OCI-LY7 (cell line): Measurements from ENCODE around the gene KDM4B. TPM values are rescaled to one million over a fixed set of nuclear protein-coding genes. Genes with fewer than 3 reads are reported as not detected.
A peak's percentile ranks its signal among the peaks of the same experiment; 100 is the strongest.

ENCODE experiments used
- BruUV-seq: library from RNA; stranded (reverse); fragments of 400-500 nt; replicated peaks from 2 replicates; lab custom pipeline; 2021; lab: Mats Ljungman, UMichigan
- CTCF ChIA-PET: fragments of 300-600 bp; sonication (Branson Sonifier 250); formaldehyde crosslinking; loops from one replicate; lab custom pipeline; 2022; ENCODE audit warnings: antibody characterized with exemption; ENCODE audit not compliant: unreplicated experiment; lab: Charles Lee
- POLR2A ChIA-PET: fragments of 300-600 bp; sonication (Branson Sonifier 250); formaldehyde crosslinking; loops from one replicate; lab custom pipeline; 2022; ENCODE audit warnings: antibody characterized with exemption; lab: Charles Lee
- DNase-seq: peaks from one replicate; pipeline ENCODE4 v3.0.0-alpha.2; 2015; ENCODE audit warnings: low spot score
- H2AFZ ChIP-seq: fragments of 200-600 bp; sonication (generic), shearing (Covaris generic); 2 replicates; pipeline ENCODE4 v1.6.1; 2014; ENCODE audit warnings: mild to moderate bottlenecking, antibody characterized with exemption, low read length, moderate library complexity
- H3K27ac ChIP-seq: fragments of 200-600 bp; sonication (generic); 2 replicates; pipeline ENCODE4 v1.5.1; 2014; ENCODE audit warnings: mixed run types, low read depth, mild to moderate bottlenecking, moderate library complexity, low read length, inconsistent platforms; ENCODE audit not compliant: poor library complexity, severe bottlenecking
- H3K36me3 ChIP-seq: fragments of 200-600 bp; sonication (generic); 2 replicates; pipeline ENCODE4 v1.6.1; 2014; ENCODE audit warnings: mild to moderate bottlenecking, antibody characterized with exemption, low read length, moderate library complexity, mixed read lengths; ENCODE audit not compliant: insufficient read depth
- H3K4me1 ChIP-seq: fragments of 200-600 bp; sonication (generic); 2 replicates; pipeline ENCODE4 v1.5.1; 2014; ENCODE audit warnings: mild to moderate bottlenecking, low read length; ENCODE audit not compliant: insufficient read depth, poor library complexity, severe bottlenecking
- H3K4me2 ChIP-seq: fragments of 200-600 bp; sonication (generic); 2 replicates; pipeline ENCODE4 v1.6.1; 2014; ENCODE audit warnings: mild to moderate bottlenecking, low read length
- H3K4me3 ChIP-seq: fragments of 200-600 bp; sonication (generic); 2 replicates; pipeline ENCODE4 v1.5.1; 2014; ENCODE audit warnings: mild to moderate bottlenecking, low read depth, low read length; ENCODE audit not compliant: poor library complexity, severe bottlenecking
- H3K79me2 ChIP-seq: fragments of 200-600 bp; sonication (generic); 2 replicates; pipeline ENCODE4 v1.6.1; 2016; ENCODE audit warnings: low read depth, mild to moderate bottlenecking, low read length, moderate library complexity, mixed read lengths; ENCODE audit not compliant: insufficient read depth
- H3K9me2 ChIP-seq: fragments of 200-600 bp; sonication (generic); 2 replicates; pipeline ENCODE4 v1.6.1; 2016; ENCODE audit warnings: mild to moderate bottlenecking, low read length, mixed read lengths; ENCODE audit not compliant: insufficient read depth
- H3K9me3 ChIP-seq: fragments of 200-600 bp; sonication (generic); 2 replicates; pipeline ENCODE4 v1.6.1; 2014; ENCODE audit warnings: mild to moderate bottlenecking, mixed run types, low read length, mixed read lengths
- H4K20me1 ChIP-seq: fragments of 200-600 bp; sonication (generic); 2 replicates; pipeline ENCODE4 v1.6.1; 2014; ENCODE audit warnings: mild to moderate bottlenecking, antibody characterized with exemption, low read length, moderate library complexity, mixed read lengths; ENCODE audit not compliant: insufficient read depth
- CTCF ChIP-seq: fragments of 200-600 bp; sonication (generic); conservative IDR thresholded peaks from 2 replicates; pipeline ENCODE4 v1.5.1; 2014; ENCODE audit warnings: mild to moderate bottlenecking, antibody characterized with exemption, low read length, moderate library complexity, mixed read lengths
- EZH2phosphoT487 ChIP-seq: fragments of 200-600 bp; sonication (generic); IDR thresholded peaks from 2 replicates; pipeline ENCODE4 v1.6.1; 2018; ENCODE audit warnings: low read depth, borderline replicate concordance, mild to moderate bottlenecking, mixed run types, antibody characterized with exemption, low read length, moderate library complexity, mixed read lengths
- intact Hi-C: fragments of 100-400 bp; cut with micrococcal nuclease; formaldehyde crosslinking; loops from one replicate; pipeline ENCODE4 v1.10.0; 2022; ENCODE audit not compliant: unreplicated experiment
- total RNA-seq, 2 experiments: library from RNA; depleted of rRNA in 1 of 2; stranded (reverse); fragments of >200 nt in 1 of 2; shearing (Covaris generic) in 1 of 2; gene quantifications; 2 replicates each; pipeline ENCODE4 v1.2.3, GENCODE V29; 2014 to 2022

The KDM4B gene
- total RNA-seq, 2 experiments from 2014 or later: 24.3 to 44.2 TPM

DNA sequence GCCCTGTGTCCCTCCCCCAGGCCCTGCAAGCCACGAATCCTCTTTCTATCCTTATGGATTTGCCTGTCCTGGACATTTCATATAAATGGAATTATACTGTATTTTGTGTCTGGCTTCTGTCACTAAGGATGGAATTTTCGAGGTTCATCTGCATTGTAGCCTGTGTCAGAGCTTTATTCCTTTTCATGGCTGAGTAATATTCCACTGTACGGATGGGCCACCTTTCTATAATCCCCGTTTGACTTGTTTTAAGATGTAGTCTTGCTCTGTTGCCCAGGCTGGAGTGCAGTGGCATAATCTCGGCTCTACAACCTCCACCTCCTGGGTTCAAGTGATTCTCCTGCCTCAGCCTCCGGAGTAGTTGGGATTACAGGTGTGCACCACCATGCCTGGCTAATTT is 3.9 kb upstream of the KDM4B start:
- POLR2A ChIA-PET: no interaction called here
- H3K36me3 ChIP-seq: peaks cover 56% of the 10 kb centered on the region
- CTCF ChIA-PET: no interaction called here
- H3K4me1 ChIP-seq: peaks cover 19% of the 10 kb centered on the region
- intact Hi-C loops: loop anchor here (10.0 kb wide), 1 partner anchor 100 kb away; the partner anchor contains the start of gene PLIN3
- H3K4me2 ChIP-seq: no peak overlapping the region
- no peak overlapping the region for H3K27ac ChIP-seq
- no TSS peak for BruUV-seq
- TF ChIP-seq CTCF (no peak), EZH2phosphoT487 (no peak)
- DNase-seq: no peak
- H3K4me3 ChIP-seq: no peak overlapping the region
- peaks cover 7% of the 10 kb centered on the region; the same call in 1 of the 2 replicates for H3K79me2 ChIP-seq
- no peaks in the 10 kb centered on the region; the same call in 1 of the 2 replicates for H4K20me1 ChIP-seq
- H2AFZ ChIP-seq: no peak overlapping the region
- H3K9me2 ChIP-seq: no peaks in the 10 kb centered on the region
- no peaks in the 10 kb centered on the region for H3K9me3 ChIP-seq

GRCh38 chr19:4966591-4966990 is 2.3 kb upstream of the KDM4B start:
- intact Hi-C loops: loop anchor here (10.0 kb wide), 1 partner anchor 102 kb away; the partner anchor contains the start of gene PLIN3
- H3K4me3 ChIP-seq: no peak overlapping the region
- BruUV-seq: no TSS peak
- peaks cover 9% of the 10 kb centered on the region; the same call in 1 of the 2 replicates for H3K79me2 ChIP-seq
- DNase-seq: no peak
- H2AFZ ChIP-seq: no peak overlapping the region
- TF ChIP-seq EZH2phosphoT487 (no peak), CTCF (no peak)
- ChIA-PET POLR2A (no interaction called here), CTCF (no interaction called here)
- peaks cover 34% of the 10 kb centered on the region for H3K4me1 ChIP-seq
- no peaks in the 10 kb centered on the region; the same call in 1 of the 2 replicates for H4K20me1 ChIP-seq
- H3K9me3 ChIP-seq: no peaks in the 10 kb centered on the region
- peaks cover 46% of the 10 kb centered on the region for H3K36me3 ChIP-seq
- no peak overlapping the region for H3K4me2 ChIP-seq
- no peaks in the 10 kb centered on the region for H3K9me2 ChIP-seq
- H3K27ac ChIP-seq: peak overlapping the region; percentile 24

- H3K9me3 ChIP-seq: no peaks in the 10 kb centered on the region
- peaks cover 33% of the 10 kb centered on the region for H3K36me3 ChIP-seq
- POLR2A ChIA-PET: interaction anchor here (0.5 kb wide), 3 partner anchors 9 to 1435 kb away, joined by 3 to 6 read pairs (median 3); no protein-coding TSS in a partner anchor
- H3K4me3 ChIP-seq: peak overlapping the region; percentile 58
- no peaks in the 10 kb centered on the region for H4K20me1 ChIP-seq
- peak overlapping the region; percentile 18; the same call in 1 of the 2 replicates for H2AFZ ChIP-seq
- BruUV-seq: no TSS peak
- peak overlapping the region; percentile 17 for H3K27ac ChIP-seq
- peaks cover 34% of the 10 kb centered on the region for H3K4me1 ChIP-seq
- intact Hi-C loops: loop anchor here (10.0 kb wide), 1 partner anchor 103 kb away; the partner anchor contains the start of gene PLIN3
- H3K79me2 ChIP-seq: peaks cover 9% of the 10 kb centered on the region; the same call in 1 of the 2 replicates
- H3K4me2 ChIP-seq: peak overlapping the region; percentile 69
- no peak for DNase-seq
- CTCF ChIA-PET: no interaction called here
- no peak for TF ChIP-seq CTCF
- H3K9me2 ChIP-seq: no peaks in the 10 kb centered on the region
Measured at GRCh38 chr19:4967738-4968461, 1.0 kb upstream of the KDM4B start.
